ENCODE measurements around the gene ALDH8A1.

- TF ChIP-seq SP1 (IDR thresholded peaks at IDR 0.05) (no peak), SP1 (CRISPR knock-in tag; IDR thresholded peaks at IDR 0.05) (no peak), ZMAT3 (CRISPR knock-in tag; conservative IDR thresholded peaks at IDR 0.05) (no peak), GFI1 (CRISPR knock-in tag; IDR thresholded peaks at IDR 0.05; ENCODE audit: borderline replicate concordance) (no peak), CTCF (CRISPR knock-in tag; IDR thresholded peaks at IDR 0.05) (no peak), MEIS1 (CRISPR knock-in tag; IDR thresholded peaks at IDR 0.05; ENCODE audit: borderline replicate concordance) (no peak), MAFG (CRISPR knock-in tag; IDR thresholded peaks at IDR 0.05) (no peak), CBX1 (IDR thresholded peaks at IDR 0.05; ENCODE audit: low read depth) (no peak), ZKSCAN1 (IDR thresholded peaks at IDR 0.05; ENCODE audit: low read length) (no peak), ZNF124 (CRISPR knock-in tag; IDR thresholded peaks at IDR 0.05) (no peak), GABPA (IDR thresholded peaks at IDR 0.05; ENCODE audit: low read depth, low read length) (no peak), GABPA (CRISPR knock-in tag; IDR thresholded peaks at IDR 0.05; ENCODE audit: low read depth) (no peak), KLF6 (CRISPR knock-in tag; IDR thresholded peaks at IDR 0.05) (no peak), THAP11 (CRISPR knock-in tag; IDR thresholded peaks at IDR 0.05) (no peak), EZH2 (conservative IDR thresholded peaks at IDR 0.05; ENCODE audit: low read depth, low read length) (no peak)
These were observed 32.3 kb upstream of the ALDH8A1 start for GRCh38 chr6:134982161-134982560.

Data from HepG2 (cell line).